SK-N-SH (cell line): Measurements from ENCODE around the gene PBX3. TPM values are rescaled to one million over a fixed set of nuclear protein-coding genes. Genes with fewer than 3 reads are reported as not detected.

Experiments used
- CTCF ChIA-PET: fragments of 300-600, 350-600 bp; formaldehyde crosslinking; extraction: SDS; loops from one replicate; lab custom pipeline; 2021; lab: Yijun Ruan, JAX
- POLR2A ChIA-PET: fragments of 350-600 bp; sonication (Branson Sonifier 250); formaldehyde crosslinking; extraction: SDS; loops from one replicate; lab custom pipeline; 2020; ENCODE audit warnings: antibody characterized with exemption, inconsistent platforms; lab: Yijun Ruan, JAX
- DNase-seq: peaks from one replicate; pipeline ENCODE4 v3.0.0; 2012
- H2AFZ ChIP-seq: fragments of 200-600 bp; sonication (generic); 2 replicates; pipeline ENCODE4 v1.8.1; 2016; ENCODE audit warnings: antibody characterized with exemption, mild to moderate bottlenecking, low read depth
- H3F3A ChIP-seq: fragments of 200-600 bp; sonication (generic); replicated peaks from 2 replicates; pipeline ENCODE3; 2016; ENCODE audit warnings: antibody characterized with exemption, mild to moderate bottlenecking; ENCODE audit not compliant: insufficient read depth
- H3K27ac ChIP-seq, 2 experiments: fragments of 200-500 bp in 1 of 2; fragments of 200-600 bp in 1 of 2; sonication (Bioruptor generic) in 1 of 2; sonication (generic), shearing (Covaris generic) in 1 of 2; 2 replicates each; pipeline versions ENCODE4 v1.5.1 to v1.6.1; 2014 to 2016; ENCODE audit warnings: low read depth in 2 of 2, inconsistent platforms in 1 of 2, low read length in 1 of 2, mild to moderate bottlenecking in 1 of 2, mixed read lengths in 1 of 2
- H3K27me3 ChIP-seq: fragments of 200-600 bp; sonication (generic), shearing (Covaris generic); 2 replicates; pipeline ENCODE4 v1.6.1; 2016; ENCODE audit warnings: mixed run types; ENCODE audit not compliant: insufficient read depth
- H3K36me3 ChIP-seq, 2 experiments: fragments of 200-500 bp in 1 of 2; fragments of 200-600 bp in 1 of 2; sonication (Bioruptor generic) in 1 of 2; sonication (generic) in 1 of 2; replicated peaks in 1 of 2; 2 replicates each; pipeline versions ENCODE3 to v1.5.1; 2014 to 2016; ENCODE audit warnings: low read length in 1 of 2, mild to moderate bottlenecking in 1 of 2; ENCODE audit not compliant: insufficient read depth in 2 of 2, control insufficient read depth in 1 of 2
- H3K4me1 ChIP-seq, 2 experiments: fragments of 200-500 bp in 1 of 2; fragments of 200-600 bp in 1 of 2; sonication (Bioruptor generic) in 1 of 2; sonication (generic), shearing (Covaris generic) in 1 of 2; 2 replicates each; pipeline versions ENCODE4 v1.5.1 to v1.6.1; 2014 to 2016; ENCODE audit warnings: low read depth in 1 of 2, low read length in 1 of 2, mixed run types in 1 of 2; ENCODE audit not compliant: insufficient read depth in 2 of 2, control insufficient read depth in 1 of 2
- H3K4me2 ChIP-seq: fragments of 200-600 bp; sonication (generic), shearing (Covaris generic); 2 replicates; pipeline ENCODE4 v1.6.1; 2017; ENCODE audit warnings: mixed run types
- H3K4me3 ChIP-seq, 2 experiments: fragments of 200-500 bp in 1 of 2; fragments of 200-600 bp in 1 of 2; sonication (Bioruptor generic) in 1 of 2; sonication (generic), shearing (Covaris generic) in 1 of 2; 2 replicates each; pipeline versions ENCODE4 v1.5.1 to v1.8.1; 2014 to 2016; ENCODE audit warnings: low read depth in 2 of 2, inconsistent platforms in 1 of 2, low read length in 1 of 2, mild to moderate bottlenecking in 1 of 2, mixed read lengths in 1 of 2, moderate library complexity in 1 of 2
- H3K79me2 ChIP-seq: fragments of 200-600 bp; sonication (generic); 2 replicates; pipeline ENCODE4 v1.8.1; 2017; ENCODE audit warnings: mild to moderate bottlenecking; ENCODE audit not compliant: insufficient read depth
- H3K9ac ChIP-seq: fragments of 200-600 bp; sonication (generic); 2 replicates; pipeline ENCODE4 v1.6.1; 2017; ENCODE audit warnings: mixed run types
- H3K9me2 ChIP-seq: fragments of 200-600 bp; sonication (generic); 2 replicates; pipeline ENCODE4 v1.6.1; 2017; ENCODE audit warnings: mixed run types
- H3K9me3 ChIP-seq: fragments of 200-600 bp; sonication (generic); 2 replicates; pipeline ENCODE4 v1.6.1; 2017; ENCODE audit warnings: mixed run types, mild to moderate bottlenecking, moderate library complexity
- H4K20me1 ChIP-seq: fragments of 200-600 bp; sonication (generic); 2 replicates; pipeline ENCODE4 v1.6.1; 2017; ENCODE audit warnings: mild to moderate bottlenecking, mixed run types; ENCODE audit not compliant: insufficient read depth
- CHD2 ChIP-seq: fragments of 150-350 bp; IDR thresholded peaks from 2 replicates; pipeline ENCODE4 v1.6.1; 2018; ENCODE audit warnings: low read length; ENCODE audit not compliant: partially characterized antibody
- ELF1 ChIP-seq: IDR thresholded peaks from 2 replicates; pipeline ENCODE4 v1.4.0; 2012
- EP300 ChIP-seq, 2 experiments: IDR thresholded peaks; 2 replicates each; pipeline versions ENCODE4 v1.4.0 to v1.6.1; 2012; ENCODE audit warnings: borderline replicate concordance in 1 of 2, low read depth in 1 of 2, low read length in 1 of 2
- EZH2phosphoT487 ChIP-seq: fragments of 200-600 bp; sonication (generic); IDR thresholded peaks from 2 replicates; pipeline ENCODE4 v1.6.1; 2017; ENCODE audit warnings: low read depth, mixed run types, mild to moderate bottlenecking, antibody characterized with exemption, moderate library complexity, borderline replicate concordance
- JUND ChIP-seq: IDR thresholded peaks from 2 replicates; pipeline ENCODE4 v1.4.0; 2012
- MXI1 ChIP-seq: IDR thresholded peaks from 2 replicates; pipeline ENCODE4 v1.6.1; 2012; ENCODE audit warnings: mild to moderate bottlenecking, low read depth, low read length, improper control_type of control experiment
- NRF1 ChIP-seq: IDR thresholded peaks from 2 replicates; pipeline ENCODE4 v1.6.1; 2012; ENCODE audit warnings: low read depth, mild to moderate bottlenecking, low read length
- SIN3A ChIP-seq: IDR thresholded peaks from 2 replicates; pipeline ENCODE4 v1.6.1; 2012; ENCODE audit warnings: low read depth, mild to moderate bottlenecking, low read length, moderate library complexity, borderline replicate concordance
- WGBS: methylation state at CpG from one replicate; pipeline ENCODE4 v1.1.6; 2017; ENCODE audit warnings: low lambda C conversion rate; 5-methylcytosine and 5-hydroxymethylcytosine counted together
- polyA plus RNA-seq, 3 experiments: library from polyadenylated mRNA; depleted of rRNA; stranded (reverse); fragments of >200 nt; gene quantifications; 2 replicates each; pipeline ENCODE4 v1.2.3, GENCODE V29; 2012
- TF ChIP-seq, protein P1 (sequence below): fragments of 150-350 bp; IDR thresholded peaks from 2 replicates; pipeline ENCODE4 v1.6.1; 2017; ENCODE audit warnings: antibody characterized with exemption, low read length, low read depth, borderline replicate concordance
- TF ChIP-seq, protein P2 (sequence below): IDR thresholded peaks from 2 replicates; pipeline ENCODE4; 2012

The PBX3 gene
- polyA plus RNA-seq, 1 of the 3 experiments (the other 2 are of a cell fraction): 73.0 TPM

DNA sequence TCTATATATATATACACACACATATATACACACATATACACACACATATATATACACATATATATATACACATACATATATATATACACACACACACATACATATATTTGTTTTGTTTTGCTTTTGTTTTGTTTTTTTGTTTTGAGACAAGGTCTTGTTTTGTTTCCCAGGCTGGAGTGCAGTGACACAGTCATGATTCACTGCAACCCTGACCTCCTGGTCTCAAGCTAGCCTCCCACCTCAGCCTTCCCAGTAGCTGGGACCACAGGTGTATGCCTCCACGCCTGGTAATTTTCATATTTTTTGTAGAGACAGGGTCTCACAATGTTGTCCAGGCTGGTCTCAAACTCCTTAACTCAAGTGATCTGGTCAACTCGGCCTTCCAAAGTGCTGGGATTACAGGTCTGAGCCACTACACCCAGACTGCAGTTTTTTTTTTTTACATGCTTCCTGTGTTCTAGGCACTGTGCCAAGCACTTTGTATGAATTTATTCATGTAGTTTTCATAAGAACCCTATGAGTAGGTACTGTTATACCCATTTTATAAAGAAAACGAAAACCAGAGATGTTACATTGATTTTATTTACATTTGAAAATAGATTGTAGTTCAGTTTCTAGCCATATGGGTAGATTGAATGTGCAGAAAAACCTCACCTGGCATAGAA, 120.7 kb downstream of the PBX3 start:
- no peaks in the 10 kb centered on the region for H3K9me2 ChIP-seq
- ChIA-PET POLR2A (no interaction called here), CTCF (no interaction called here)
- H3K4me2 ChIP-seq: no peak overlapping the region
- TF ChIP-seq, protein P1, sequence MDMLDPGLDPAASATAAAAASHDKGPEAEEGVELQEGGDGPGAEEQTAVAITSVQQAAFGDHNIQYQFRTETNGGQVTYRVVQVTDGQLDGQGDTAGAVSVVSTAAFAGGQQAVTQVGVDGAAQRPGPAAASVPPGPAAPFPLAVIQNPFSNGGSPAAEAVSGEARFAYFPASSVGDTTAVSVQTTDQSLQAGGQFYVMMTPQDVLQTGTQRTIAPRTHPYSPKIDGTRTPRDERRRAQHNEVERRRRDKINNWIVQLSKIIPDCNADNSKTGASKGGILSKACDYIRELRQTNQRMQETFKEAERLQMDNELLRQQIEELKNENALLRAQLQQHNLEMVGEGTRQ: no peak
- TF ChIP-seq CHD2: no peak
- TF ChIP-seq EZH2phosphoT487: no peak
- no peak for TF ChIP-seq SIN3A
- TF ChIP-seq JUND: no peak
- no peak for TF ChIP-seq NRF1
- no peak for TF ChIP-seq ELF1
- TF ChIP-seq EP300 (IDR thresholded peaks at IDR 0.05; ENCODE audit: borderline replicate concordance in 1 of 2, low read depth in 1 of 2, low read length in 1 of 2): no peak
- H3K4me1 ChIP-seq: peaks cover 0 to 3% of the 10 kb centered on the region in 2 experiments; a peak in 1 of 4 replicates
- no peak for DNase-seq
- H3K79me2 ChIP-seq: peaks cover 100% of the 10 kb centered on the region
- H3K27ac ChIP-seq: peak overlapping the region in 1 of 2 experiments; percentile 4; a peak in 1 of 4 replicates
- H3K4me3 ChIP-seq: no peak overlapping the region
- H3F3A ChIP-seq: peaks cover 4% of the 10 kb centered on the region
- H3K36me3 ChIP-seq: peaks cover 0 to 21% of the 10 kb centered on the region in 2 experiments
- H4K20me1 ChIP-seq: peaks cover 56% of the 10 kb centered on the region
- H3K9ac ChIP-seq: no peak overlapping the region
- H3K9me3 ChIP-seq: no peaks in the 10 kb centered on the region
- no peaks in the 10 kb centered on the region for H3K27me3 ChIP-seq
- H2AFZ ChIP-seq: no peak overlapping the region
- WGBS: 89% methylated on average over 3 of the region's 3 CpGs

DNA sequence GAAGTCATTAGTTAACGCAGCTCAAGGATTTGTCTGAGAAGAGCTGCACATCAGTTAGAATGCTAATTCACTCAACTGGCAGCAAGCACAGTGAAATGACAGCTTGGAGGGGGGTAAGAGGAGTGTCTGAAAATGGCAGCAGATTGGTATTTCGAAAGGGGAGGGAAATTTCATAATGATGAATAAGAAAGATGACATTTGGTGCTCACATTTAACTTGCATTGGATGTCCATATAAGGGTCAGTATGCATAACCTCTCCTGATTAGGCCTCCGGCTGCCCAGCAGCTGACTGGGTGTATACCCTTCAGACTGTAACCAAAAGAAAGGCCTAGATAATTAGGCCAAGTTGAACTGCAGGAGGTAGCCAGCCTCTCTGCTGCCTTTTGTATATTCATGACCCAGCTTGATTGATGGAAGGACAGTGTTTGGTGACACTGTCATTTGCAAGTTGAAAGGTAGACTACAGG, 131.0 kb downstream of the PBX3 start:
- Histone ChIP-seq H4K20me1 (peaks cover 30% of the 10 kb centered on the region; the same call in 1 of the 2 replicates), H2AFZ (no peak overlapping the region), H3K36me3 (peaks cover 0 to 19% of the 10 kb centered on the region in 2 experiments), H3K9me3 (no peaks in the 10 kb centered on the region), H3K9me2 (no peaks in the 10 kb centered on the region), H3K9ac (no peak overlapping the region), H3F3A (peaks cover 48% of the 10 kb centered on the region), H3K4me2 (no peak overlapping the region), H3K79me2 (peaks cover 99% of the 10 kb centered on the region), H3K4me1 (peaks cover 2 to 11% of the 10 kb centered on the region in 2 experiments; a peak in 3 of 4 replicates), H3K27ac (peak overlapping the region in 1 of 2 experiments; percentile 45; a peak in 2 of 4 replicates), H3K4me3 (no peak overlapping the region), H3K27me3 (no peaks in the 10 kb centered on the region)
- POLR2A ChIA-PET: no interaction called here
- CTCF ChIA-PET: interaction anchor here (1.2 kb wide), 1 partner anchor 13 kb away, joined by 3 read pairs; no protein-coding TSS in a partner anchor
- 65% methylated on average over 3 of the region's 3 CpGs for whole genome bisulfite sequencing
- TF ChIP-seq, protein P2, sequence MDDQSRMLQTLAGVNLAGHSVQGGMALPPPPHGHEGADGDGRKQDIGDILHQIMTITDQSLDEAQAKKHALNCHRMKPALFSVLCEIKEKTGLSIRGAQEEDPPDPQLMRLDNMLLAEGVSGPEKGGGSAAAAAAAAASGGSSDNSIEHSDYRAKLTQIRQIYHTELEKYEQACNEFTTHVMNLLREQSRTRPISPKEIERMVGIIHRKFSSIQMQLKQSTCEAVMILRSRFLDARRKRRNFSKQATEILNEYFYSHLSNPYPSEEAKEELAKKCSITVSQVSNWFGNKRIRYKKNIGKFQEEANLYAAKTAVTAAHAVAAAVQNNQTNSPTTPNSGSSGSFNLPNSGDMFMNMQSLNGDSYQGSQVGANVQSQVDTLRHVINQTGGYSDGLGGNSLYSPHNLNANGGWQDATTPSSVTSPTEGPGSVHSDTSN: peak; percentile 37; the same call in 1 of the 2 replicates
- TF ChIP-seq MXI1: no peak
- DNase-seq: no peak
